Neural progenitor cell (in vitro differentiated cells): ENCODE data around the gene APOBEC3C. TPM values are rescaled to one million over a fixed set of nuclear protein-coding genes. Genes with fewer than 3 reads are reported as not detected.
"Not testable (repeated sequence)": the region's sequence is repeated elsewhere in the genome, so short reads cannot be mapped to it uniquely, and the experiment has no call there.

Experiments used
- DNase-seq: peaks from one replicate; pipeline ENCODE4 v3.0.0-alpha.2; 2016; ENCODE audit warnings: low spot score
- H2AFZ ChIP-seq: fragments of 200-600 bp; sonication (generic); replicated peaks from 2 replicates; pipeline ENCODE4 v1.6.1; 2016; ENCODE audit warnings: antibody characterized with exemption
- H3F3A ChIP-seq: fragments of 200-600 bp; sonication (generic); 2 replicates; pipeline ENCODE4 v1.6.1; 2016; ENCODE audit warnings: antibody characterized with exemption, low read depth
- H3K27ac ChIP-seq: fragments of 200-600 bp; sonication (generic); 2 replicates; pipeline ENCODE4 v1.5.1; 2016; ENCODE audit warnings: mild to moderate bottlenecking
- H3K27me3 ChIP-seq: fragments of 200-600 bp; sonication (generic); 2 replicates; pipeline ENCODE4 v1.6.1; 2016; ENCODE audit warnings: mild to moderate bottlenecking, moderate library complexity
- H3K36me3 ChIP-seq: fragments of 200-600 bp; sonication (generic); 2 replicates; pipeline ENCODE4 v1.5.1; 2016
- H3K4me1 ChIP-seq: fragments of 200-600 bp; sonication (generic); 2 replicates; pipeline ENCODE4 v1.6.1; 2016; ENCODE audit warnings: mixed run types
- H3K4me2 ChIP-seq: fragments of 200-600 bp; sonication (generic); 2 replicates; pipeline ENCODE4 v1.6.1; 2016
- H3K4me3 ChIP-seq: fragments of 200-600 bp; sonication (generic); 2 replicates; pipeline ENCODE4 v1.5.1; 2016
- H3K79me2 ChIP-seq: fragments of 200-600 bp; sonication (generic); 2 replicates; pipeline ENCODE4 v1.6.1; 2016; ENCODE audit warnings: low read depth
- H3K9ac ChIP-seq: fragments of 200-600 bp; sonication (generic); 2 replicates; pipeline ENCODE4 v1.6.1; 2016
- H3K9me3 ChIP-seq: fragments of 200-600 bp; sonication (generic); 2 replicates; pipeline ENCODE4 v1.5.1; 2016; ENCODE audit warnings: low read depth
- H4K20me1 ChIP-seq: fragments of 200-600 bp; sonication (generic); 2 replicates; pipeline ENCODE4 v1.6.1; 2016; ENCODE audit warnings: low read depth
- H3K27ac Mint-ChIP-seq: 3 replicates; pipeline ENCODE4 v1.8.0; 2021; ENCODE audit warnings: mixed read lengths
- H3K27me3 Mint-ChIP-seq: 2 replicates; pipeline ENCODE4 v1.8.0; 2022; ENCODE audit warnings: low read depth, mild to moderate bottlenecking, inconsistent platforms, moderate library complexity, mixed read lengths; ENCODE audit not compliant: insufficient read depth
- H3K36me3 Mint-ChIP-seq: 3 replicates; pipeline ENCODE4 v1.8.0; 2021; ENCODE audit warnings: mixed read lengths
- H3K4me1 Mint-ChIP-seq: 3 replicates; pipeline ENCODE4 v1.8.0; 2021; ENCODE audit warnings: mixed read lengths
- H3K4me3 Mint-ChIP-seq: 3 replicates; pipeline ENCODE4 v1.8.0; 2021; ENCODE audit warnings: mild to moderate bottlenecking, moderate library complexity, mixed read lengths
- H3K9me3 Mint-ChIP-seq: 3 replicates; pipeline ENCODE4 v1.8.0; 2020; ENCODE audit warnings: mixed read lengths
- CTCF ChIP-seq: fragments of 200-600 bp; sonication (generic); IDR thresholded peaks from 2 replicates; pipeline ENCODE4 v1.5.1; 2017; ENCODE audit warnings: antibody characterized with exemption, mild to moderate bottlenecking
- EZH2 ChIP-seq: fragments of 200-600 bp; sonication (generic); IDR thresholded peaks from 2 replicates; pipeline ENCODE4 v1.6.1; 2017; ENCODE audit warnings: antibody characterized with exemption, mild to moderate bottlenecking, moderate library complexity
- EZH2phosphoT487 ChIP-seq: fragments of 200-600 bp; sonication (generic); IDR thresholded peaks from 2 replicates; pipeline ENCODE4 v1.6.1; 2017; ENCODE audit warnings: antibody characterized with exemption
- total RNA-seq: library from RNA; depleted of rRNA; stranded (reverse); fragments of >200 nt; gene quantifications from 2 replicates; pipeline ENCODE4 v1.2.3, GENCODE V29; 2015; ENCODE audit warnings: low replicate concordance

APOBEC3C gene
- total RNA-seq, 1 donor from 2014 or later = 3.0 TPM

- H3K9me3 ChIP-seq = no peaks in the 10 kb centered on the region
- H3K27me3 ChIP-seq = no peaks in the 10 kb centered on the region
- no peak overlapping the region for H2AFZ ChIP-seq
- H3K4me3 Mint-ChIP-seq = no peak overlapping the region
- H3K4me1 ChIP-seq = no peaks in the 10 kb centered on the region
- no peaks in the 10 kb centered on the region for H4K20me1 ChIP-seq
- H3K27me3 Mint-ChIP-seq = peaks cover 25% of the 10 kb centered on the region
- no peak overlapping the region for H3K4me3 ChIP-seq
- H3K36me3 Mint-ChIP-seq = no peaks in the 10 kb centered on the region
- TF ChIP-seq EZH2phosphoT487 (no peak), CTCF (no peak), EZH2 (no peak)
- no peaks in the 10 kb centered on the region for H3K36me3 ChIP-seq
- H3K9ac ChIP-seq = no peak overlapping the region
- no peak overlapping the region for H3K27ac ChIP-seq
- no peaks in the 10 kb centered on the region for H3K79me2 ChIP-seq
- H3K9me3 Mint-ChIP-seq = peaks cover 8% of the 10 kb centered on the region
- H3K4me1 Mint-ChIP-seq = no peaks in the 10 kb centered on the region
- no peak for DNase-seq
- no peak overlapping the region for H3K4me2 ChIP-seq
- H3F3A ChIP-seq = no peaks in the 10 kb centered on the region
- no peak overlapping the region for H3K27ac Mint-ChIP-seq
Observed at GRCh38 chr22:38974170-38974825, 39.8 kb upstream of the APOBEC3C start.

- H3F3A ChIP-seq = no peaks in the 10 kb centered on the region
- no peaks in the 10 kb centered on the region for H3K9me3 ChIP-seq
- H3K27me3 ChIP-seq = no peaks in the 10 kb centered on the region
- no peaks in the 10 kb centered on the region for H4K20me1 ChIP-seq
- Mint-ChIP-seq H3K27me3 (peaks cover 23% of the 10 kb centered on the region), H3K4me1 (no peaks in the 10 kb centered on the region), H3K4me3 (no peak overlapping the region), H3K36me3 (no peaks in the 10 kb centered on the region), H3K9me3 (peaks cover 8% of the 10 kb centered on the region), H3K27ac (no peak overlapping the region)
- H3K4me2 ChIP-seq = no peak overlapping the region
- DNase-seq = no peak
- no peak overlapping the region for H3K9ac ChIP-seq
- H3K4me1 ChIP-seq = no peaks in the 10 kb centered on the region
- H3K27ac ChIP-seq = no peak overlapping the region
- H3K36me3 ChIP-seq = no peaks in the 10 kb centered on the region
- no peak overlapping the region for H2AFZ ChIP-seq
- no peaks in the 10 kb centered on the region for H3K79me2 ChIP-seq
- H3K4me3 ChIP-seq = no peak overlapping the region
- TF ChIP-seq EZH2 = no peak
- TF ChIP-seq EZH2phosphoT487 = no peak
- TF ChIP-seq CTCF = no peak
Observed at GRCh38 chr22:38974826-38975175, 39.3 kb upstream of the APOBEC3C start.

GRCh38 chr22:38977289-38977688, 36.8 kb upstream of the APOBEC3C start:
- H3K27ac ChIP-seq, H3K9me3 Mint-ChIP-seq, H3K4me3 Mint-ChIP-seq, H3K9me3 ChIP-seq, H4K20me1 ChIP-seq, H3K36me3 Mint-ChIP-seq, H3F3A ChIP-seq, H3K9ac ChIP-seq, H3K4me1 ChIP-seq, H3K4me3 ChIP-seq, H3K27me3 ChIP-seq, H3K79me2 ChIP-seq, H2AFZ ChIP-seq, H3K4me2 ChIP-seq, H3K27ac Mint-ChIP-seq, H3K36me3 ChIP-seq, DNase-seq: not testable (repeated sequence)
- Mint-ChIP-seq H3K4me1 (peaks cover 14% of the 10 kb centered on the region), H3K27me3 (peaks cover 20% of the 10 kb centered on the region)

- H3K9me3 ChIP-seq, H4K20me1 ChIP-seq, H3K27me3 ChIP-seq, H3F3A ChIP-seq, DNase-seq, H3K4me3 Mint-ChIP-seq, H3K27ac Mint-ChIP-seq, H3K36me3 ChIP-seq, H3K4me3 ChIP-seq, H3K4me2 ChIP-seq, H3K79me2 ChIP-seq, H2AFZ ChIP-seq, H3K36me3 Mint-ChIP-seq, H3K27ac ChIP-seq, H3K9ac ChIP-seq, H3K4me1 ChIP-seq: not testable (repeated sequence)
- Mint-ChIP-seq H3K27me3 (peaks cover 14% of the 10 kb centered on the region), H3K4me1 (peaks cover 18% of the 10 kb centered on the region), H3K9me3 (peaks cover 15% of the 10 kb centered on the region)
Observed at GRCh38 chr22:38980587-38980986, 33.5 kb upstream of the APOBEC3C start.
